ENCODE measurements around the gene SLC44A4.
A peak's percentile ranks its signal among the peaks of the same experiment; 100 is the strongest.
"Not testable (repeated sequence)": the region's sequence is repeated elsewhere in the genome, so short reads cannot be mapped to it uniquely, and the experiment has no call there.

Gene SLC44A4

GRCh38 chr6:31831350-31832215 lies 47.2 kb downstream of the SLC44A4 start:
- Histone ChIP-seq H3K4me3 (ENCODE audit: low read length) (peak overlapping the region; percentile 97), H3K9ac (ENCODE audit: low read depth, low read length) (peak overlapping the region; percentile 84; the same call in 1 of the 2 replicates), H3K27ac (ENCODE audit: low read length) (no peak overlapping the region)

GRCh38 chr6:31830886-31831335 lies 47.9 kb downstream of the SLC44A4 start:
- H3K36me3 ChIP-seq (ENCODE audit: insufficient read depth, low read depth, low read length): peaks cover 2% of the 10 kb centered on the region
- H3K9ac ChIP-seq (ENCODE audit: low read depth, low read length): peak overlapping the region; percentile 84; the same call in 1 of the 2 replicates
- no peaks in the 10 kb centered on the region for H3K27me3 ChIP-seq (ENCODE audit: insufficient read depth, low read length)
- peaks cover 5% of the 10 kb centered on the region; the same call in 1 of the 2 replicates for H3K4me1 ChIP-seq (ENCODE audit: insufficient read depth, low read length)
- H3K9me3 ChIP-seq (ENCODE audit: insufficient read depth, low read depth, low read length): no peaks in the 10 kb centered on the region
- no peak overlapping the region for H3K27ac ChIP-seq (ENCODE audit: low read length)
- H3K4me3 ChIP-seq (ENCODE audit: low read length): peak overlapping the region; percentile 97

More at GRCh38 chr6:31831350-31832215, 47.2 kb downstream of the SLC44A4 start:
- Histone ChIP-seq H3K4me1 (ENCODE audit: insufficient read depth, low read length) (peaks cover 1% of the 10 kb centered on the region; the same call in 1 of the 2 replicates), H3K9me3 (ENCODE audit: insufficient read depth, low read depth, low read length) (no peaks in the 10 kb centered on the region), H3K27me3 (ENCODE audit: insufficient read depth, low read length) (no peaks in the 10 kb centered on the region), H3K36me3 (ENCODE audit: insufficient read depth, low read depth, low read length) (peaks cover 9% of the 10 kb centered on the region)

- no peaks in the 10 kb centered on the region for H3K9me3 ChIP-seq (ENCODE audit: insufficient read depth, low read depth, low read length)
- no peaks in the 10 kb centered on the region for H3K36me3 ChIP-seq (ENCODE audit: insufficient read depth, low read depth, low read length)
- H3K27me3 ChIP-seq (ENCODE audit: insufficient read depth, low read length): no peaks in the 10 kb centered on the region
- peak overlapping the region; percentile 97 for H3K4me3 ChIP-seq (ENCODE audit: low read length)
- no peak overlapping the region for H3K27ac ChIP-seq (ENCODE audit: low read length)
- peak overlapping the region; percentile 84; the same call in 1 of the 2 replicates for H3K9ac ChIP-seq (ENCODE audit: low read depth, low read length)
- peaks cover 14% of the 10 kb centered on the region; the same call in 1 of the 2 replicates for H3K4me1 ChIP-seq (ENCODE audit: insufficient read depth, low read length)
These were observed 49.0 kb downstream of the SLC44A4 start for GRCh38 chr6:31829633-31830283.

GRCh38 chr6:31827286-31828079 lies 51.3 kb downstream of the SLC44A4 start, which contains the start of gene HSPA1B:
Gene HSPA1B, plus strand, starts transcription at chr6:31827738. Its CDS starts 213 bp downstream, at chr6:31827951.
- H3K9me3 ChIP-seq (ENCODE audit: insufficient read depth, low read depth, low read length): no peaks in the 10 kb centered on the region
- peak within 1 kb of the TSS; percentile 84; the same call in 1 of the 2 replicates for H3K9ac ChIP-seq (ENCODE audit: low read depth, low read length)
- peaks cover 20% of the 10 kb centered on the region; the same call in 1 of the 2 replicates for H3K4me1 ChIP-seq (ENCODE audit: insufficient read depth, low read length)
- H3K4me3 ChIP-seq (ENCODE audit: low read length): peak within 1 kb of the TSS; percentile 86
- H3K36me3 ChIP-seq (ENCODE audit: insufficient read depth, low read depth, low read length): no peaks in the 10 kb centered on the region
- no peaks in the 10 kb centered on the region for H3K27me3 ChIP-seq (ENCODE audit: insufficient read depth, low read length)
- H3K27ac ChIP-seq (ENCODE audit: low read length): peak within 1 kb of the TSS; percentile 41

- peak overlapping the region; percentile 75 for H3K4me3 ChIP-seq (ENCODE audit: low read length)
- peak overlapping the region; percentile 41 for H3K27ac ChIP-seq (ENCODE audit: low read length)
- peak overlapping the region; percentile 84; the same call in 1 of the 2 replicates for H3K9ac ChIP-seq (ENCODE audit: low read depth, low read length)
- no peaks in the 10 kb centered on the region for H3K27me3 ChIP-seq (ENCODE audit: insufficient read depth, low read length)
- no peaks in the 10 kb centered on the region for H3K9me3 ChIP-seq (ENCODE audit: insufficient read depth, low read depth, low read length)
- H3K4me1 ChIP-seq (ENCODE audit: insufficient read depth, low read length): peaks cover 21% of the 10 kb centered on the region; the same call in 1 of the 2 replicates
- no peaks in the 10 kb centered on the region for H3K36me3 ChIP-seq (ENCODE audit: insufficient read depth, low read depth, low read length)
These were observed 52.0 kb downstream of the SLC44A4 start for GRCh38 chr6:31826793-31827285.

GRCh38 chr6:31825553-31825952 lies 53.2 kb downstream of the SLC44A4 start:
- no peaks in the 10 kb centered on the region for H3K27me3 ChIP-seq (ENCODE audit: insufficient read depth, low read length)
- H3K36me3 ChIP-seq (ENCODE audit: insufficient read depth, low read depth, low read length): no peaks in the 10 kb centered on the region
- H3K9me3 ChIP-seq (ENCODE audit: insufficient read depth, low read depth, low read length): no peaks in the 10 kb centered on the region
- peak overlapping the region; percentile 66 for H3K27ac ChIP-seq (ENCODE audit: low read length)
- peaks cover 25% of the 10 kb centered on the region; the same call in 1 of the 2 replicates for H3K4me1 ChIP-seq (ENCODE audit: insufficient read depth, low read length)
- peak overlapping the region; percentile 62; the same call in 1 of the 2 replicates for H3K9ac ChIP-seq (ENCODE audit: low read depth, low read length)
- H3K4me3 ChIP-seq (ENCODE audit: low read length): peak overlapping the region; percentile 47

- H3K9me3 ChIP-seq (ENCODE audit: insufficient read depth, low read depth, low read length); H3K4me3 ChIP-seq (ENCODE audit: low read length); H3K36me3 ChIP-seq (ENCODE audit: insufficient read depth, low read depth, low read length); H3K9ac ChIP-seq (ENCODE audit: low read depth, low read length); H3K27ac ChIP-seq (ENCODE audit: low read length); H3K27me3 ChIP-seq (ENCODE audit: insufficient read depth, low read length): not testable (repeated sequence)
- peaks cover 25% of the 10 kb centered on the region; the same call in 1 of the 2 replicates for H3K4me1 ChIP-seq (ENCODE audit: insufficient read depth, low read length)
These were observed 55.1 kb downstream of the SLC44A4 start for GRCh38 chr6:31823592-31824196.

- Histone ChIP-seq H3K27me3 (ENCODE audit: insufficient read depth, low read length) (no peaks in the 10 kb centered on the region), H3K4me3 (ENCODE audit: low read length) (peak overlapping the region; percentile 91), H3K36me3 (ENCODE audit: insufficient read depth, low read depth, low read length) (no peaks in the 10 kb centered on the region), H3K27ac (ENCODE audit: low read length) (peak overlapping the region; percentile 73), H3K4me1 (ENCODE audit: insufficient read depth, low read length) (peaks cover 29% of the 10 kb centered on the region; the same call in 1 of the 2 replicates), H3K9ac (ENCODE audit: low read depth, low read length) (peak overlapping the region; percentile 97), H3K9me3 (ENCODE audit: insufficient read depth, low read depth, low read length) (no peaks in the 10 kb centered on the region)
These were observed 56.6 kb downstream of the SLC44A4 start for GRCh38 chr6:31822036-31822821.

- H3K27ac ChIP-seq (ENCODE audit: low read length): peak overlapping the region; percentile 62
- H3K4me3 ChIP-seq (ENCODE audit: low read length): peak overlapping the region; percentile 91
- peaks cover 27% of the 10 kb centered on the region; the same call in 1 of the 2 replicates for H3K4me1 ChIP-seq (ENCODE audit: insufficient read depth, low read length)
- H3K9ac ChIP-seq (ENCODE audit: low read depth, low read length): peak overlapping the region; percentile 97; the same call in 1 of the 2 replicates
- H3K27me3 ChIP-seq (ENCODE audit: insufficient read depth, low read length): no peaks in the 10 kb centered on the region
- no peaks in the 10 kb centered on the region for H3K36me3 ChIP-seq (ENCODE audit: insufficient read depth, low read depth, low read length)
- no peaks in the 10 kb centered on the region for H3K9me3 ChIP-seq (ENCODE audit: insufficient read depth, low read depth, low read length)
These were observed 57.3 kb downstream of the SLC44A4 start for GRCh38 chr6:31821301-31822035.

Measured in iPS-20b (cell line).